ENCODE results near the gene REPIN1. TPM values are rescaled to one million over a fixed set of nuclear protein-coding genes. Genes with fewer than 3 reads are reported as not detected.
A peak's percentile ranks its signal among the peaks of the same experiment; 100 is the strongest.

REPIN1 gene
- total and polyA plus RNA-seq, 9 of the 15 experiments (the other 6 are each of a cell fraction or from before 2014, with no cell fraction given), result 8.1 to 283 (median 94.3) TPM

- no peak for TF ChIP-seq ATF1 (CRISPR knock-in tag; IDR thresholded peaks at IDR 0.05)
- peak; percentile 31; the same call in 1 of the 2 replicates for TF ChIP-seq ATF1 (tag; IDR thresholded peaks at IDR 0.05)
- TF ChIP-seq, protein P1, sequence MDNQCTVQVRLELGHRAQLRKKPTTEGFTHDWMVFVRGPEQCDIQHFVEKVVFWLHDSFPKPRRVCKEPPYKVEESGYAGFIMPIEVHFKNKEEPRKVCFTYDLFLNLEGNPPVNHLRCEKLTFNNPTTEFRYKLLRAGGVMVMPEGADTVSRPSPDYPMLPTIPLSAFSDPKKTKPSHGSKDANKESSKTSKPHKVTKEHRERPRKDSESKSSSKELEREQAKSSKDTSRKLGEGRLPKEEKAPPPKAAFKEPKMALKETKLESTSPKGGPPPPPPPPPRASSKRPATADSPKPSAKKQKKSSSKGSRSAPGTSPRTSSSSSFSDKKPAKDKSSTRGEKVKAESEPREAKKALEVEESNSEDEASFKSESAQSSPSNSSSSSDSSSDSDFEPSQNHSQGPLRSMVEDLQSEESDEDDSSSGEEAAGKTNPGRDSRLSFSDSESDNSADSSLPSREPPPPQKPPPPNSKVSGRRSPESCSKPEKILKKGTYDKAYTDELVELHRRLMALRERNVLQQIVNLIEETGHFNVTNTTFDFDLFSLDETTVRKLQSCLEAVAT (IDR thresholded peaks at IDR 0.05), result peak in 1 of 2 experiments; percentile 15; a peak in 1 of 4 replicates
- TF ChIP-seq HNRNPLL (IDR thresholded peaks at IDR 0.05; ENCODE audit: low read depth, low read length, poor library complexity, severe bottlenecking), result peak; percentile 77
- peak; percentile 76 for TF ChIP-seq SMARCA4 (IDR thresholded peaks at IDR 0.05)
- no peak for TF ChIP-seq BRD9 (IDR thresholded peaks at IDR 0.05; ENCODE audit: low read depth, partially characterized antibody)
- peak; percentile 3; the same call in 1 of the 2 replicates for TF ChIP-seq NFE2 (IDR thresholded peaks at IDR 0.05; ENCODE audit: low read depth)
- TF ChIP-seq SNRNP70 (optimal IDR thresholded peaks at IDR 0.05; ENCODE audit: low read depth, low read length), result no peak
- no peak for TF ChIP-seq ZNF311 (CRISPR knock-in tag; IDR thresholded peaks at IDR 0.05)
- TF ChIP-seq WHSC1 (IDR thresholded peaks at IDR 0.05; ENCODE audit: low read length), result peak; percentile 37
- 0 out of 2 replicates have a peak, but pooled peaks have one; percentile 12 for TF ChIP-seq SMAD4 (CRISPR knock-in tag; conservative IDR thresholded peaks at IDR 0.05)
- TF ChIP-seq CTCF (IDR thresholded peaks at IDR 0.05 in 2 of 3, conservative IDR thresholded peaks at IDR 0.05 in 1 of 3; ENCODE audit: insufficient read depth in 2 of 3, low read depth in 1 of 3, low read length in 3 of 3), result peak; percentile 40 to 53 (median 48); a peak in 5 of 6 replicates
- no peak for TF ChIP-seq ID3 (CRISPR knock-in tag; IDR thresholded peaks at IDR 0.05)
- TF ChIP-seq ID3 (tag; IDR thresholded peaks at IDR 0.05), result 0 out of 2 replicates have a peak, but pooled peaks have one; percentile 58
Measured at GRCh38 chr7:150357771-150358427, 10.7 kb upstream of the REPIN1 start (continued).

All from K562 (cell line).